NT2/D1 (cell line): ENCODE results near the gene SLC35F3.

Experiments used
- YY1 ChIP-seq: IDR thresholded peaks from 2 replicates; pipeline ENCODE4 v1.6.1; 2011; ENCODE audit not compliant: insufficient read length, insufficient read depth
- ZNF274 ChIP-seq: IDR thresholded peaks from 2 replicates; pipeline ENCODE4 v1.6.1; 2011; ENCODE audit warnings: mild to moderate bottlenecking, low read depth, low read length

DNA sequence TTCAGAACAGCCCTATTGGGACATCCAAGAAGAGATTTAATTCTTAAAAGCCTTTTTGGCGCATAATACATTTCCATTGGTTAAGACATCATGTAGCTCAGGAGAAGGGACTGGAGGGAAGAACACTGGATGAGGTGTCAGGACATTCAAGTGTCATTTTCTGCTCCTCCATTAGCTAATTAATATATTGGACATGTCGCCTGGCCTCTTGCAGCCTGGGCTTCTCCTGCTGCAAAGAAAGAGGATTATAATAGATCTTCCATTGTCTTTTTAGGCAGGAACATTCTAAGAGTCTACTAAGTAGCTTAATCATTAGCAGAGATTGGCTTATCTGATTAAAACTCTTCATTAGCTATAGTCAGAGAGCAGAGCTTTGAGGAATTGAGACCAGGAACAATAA is 317.1 kb downstream of the SLC35F3 start:
- TF ChIP-seq YY1, result no peak
- no peak for TF ChIP-seq ZNF274
